Adipocyte (in vitro differentiated cells): ENCODE results near the gene PMEPA1.

Experiments
- DNase-seq: peaks from one replicate; pipeline ENCODE4 v3.0.0-alpha.2; 2015; ENCODE audit warnings: low read depth
- H3K27me3 ChIP-seq: replicated peaks from 2 replicates; pipeline ENCODE4 v1.7.0; 2013; ENCODE audit warnings: mild to moderate bottlenecking, low read length, moderate library complexity; ENCODE audit not compliant: control insufficient read depth, insufficient read depth
- H3K36me3 ChIP-seq: 2 replicates; pipeline ENCODE4 v1.7.0; 2013; ENCODE audit warnings: low read length, mild to moderate bottlenecking, moderate library complexity; ENCODE audit not compliant: control insufficient read depth, insufficient read depth, severe bottlenecking
- H3K4me1 ChIP-seq: 2 replicates; pipeline ENCODE4 v1.7.0; 2013; ENCODE audit warnings: mild to moderate bottlenecking, low read length, moderate library complexity; ENCODE audit not compliant: control insufficient read depth, insufficient read depth
- H3K4me3 ChIP-seq: 2 replicates; pipeline ENCODE4 v1.7.0; 2013; ENCODE audit warnings: mild to moderate bottlenecking, low read length, moderate library complexity
- H3K9ac ChIP-seq: 2 replicates; pipeline ENCODE4 v1.7.0; 2013; ENCODE audit warnings: mild to moderate bottlenecking, low read length, moderate library complexity
- H3K9me3 ChIP-seq: 2 replicates; pipeline ENCODE4 v1.7.0; 2013; ENCODE audit warnings: mild to moderate bottlenecking, low read length, moderate library complexity; ENCODE audit not compliant: control insufficient read depth

The PMEPA1 gene

DNA sequence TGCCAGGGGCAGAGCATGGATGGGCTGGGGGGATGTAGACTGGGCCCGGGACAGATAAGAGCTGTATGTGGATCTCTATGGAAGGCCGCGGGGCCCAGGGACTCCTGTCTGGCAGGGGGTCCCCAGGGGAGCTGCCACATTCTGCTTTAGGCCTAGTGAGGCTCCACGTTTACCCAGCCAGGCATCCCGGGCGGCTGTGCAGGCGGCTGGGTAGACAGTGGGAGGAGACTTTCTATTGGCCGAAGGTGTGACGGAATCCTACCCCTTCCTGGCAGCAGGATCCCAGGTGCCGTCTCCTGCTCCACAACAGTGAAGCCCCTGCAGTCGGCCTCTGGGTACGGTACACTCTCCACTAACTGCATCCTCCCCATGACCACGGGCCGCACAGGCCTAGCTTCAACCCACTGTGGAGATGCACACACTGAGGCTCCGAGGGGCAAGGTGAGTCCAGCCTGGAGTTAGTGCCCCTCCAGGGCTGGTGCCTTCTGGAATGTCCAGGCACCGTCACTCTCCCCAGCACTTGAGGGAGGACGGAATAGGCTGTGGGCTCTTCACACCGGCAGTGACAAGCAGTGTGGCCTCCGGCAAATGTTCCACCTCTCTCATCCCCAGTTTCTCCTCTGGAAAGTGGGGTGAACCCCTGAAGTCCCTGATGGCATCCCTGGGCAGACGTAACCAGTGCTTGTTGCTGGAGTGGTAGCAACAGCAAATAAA, 52.8 kb downstream of the PMEPA1 start:
- Histone ChIP-seq H3K4me3 (no peak overlapping the region), H3K27me3 (no peaks in the 10 kb centered on the region), H3K9me3 (no peaks in the 10 kb centered on the region), H3K4me1 (no peaks in the 10 kb centered on the region), H3K36me3 (peaks cover 30% of the 10 kb centered on the region), H3K9ac (no peak overlapping the region)
- DNase-seq, result no peak

DNA sequence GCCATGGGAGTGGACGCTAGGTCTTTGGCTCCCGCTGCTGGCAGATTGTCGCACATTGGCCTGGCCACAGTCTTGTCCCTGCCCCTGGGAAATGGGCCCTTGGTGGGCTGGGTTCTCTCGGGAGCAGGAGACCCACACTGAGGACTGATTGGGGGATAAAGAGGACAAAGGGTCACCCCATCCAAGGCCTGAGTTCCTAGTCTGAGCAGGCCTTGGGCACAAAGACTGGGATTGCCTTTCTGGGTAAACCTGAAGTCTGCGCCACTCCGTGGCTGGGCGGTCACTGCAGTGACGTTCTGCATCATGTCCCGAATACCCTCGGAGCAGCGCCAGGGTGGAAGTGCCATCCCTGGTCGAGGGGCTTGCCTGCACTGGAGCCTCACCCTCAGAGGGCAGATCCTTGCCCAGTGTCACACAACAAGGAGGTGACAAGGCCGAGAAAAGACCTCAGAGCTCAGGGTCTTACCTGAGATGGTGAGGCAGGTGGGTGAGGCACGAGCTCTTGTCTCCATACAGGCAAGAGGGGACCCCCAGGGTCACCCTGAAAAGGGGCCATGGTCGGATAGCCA, 53.5 kb downstream of the PMEPA1 start:
- H3K9ac ChIP-seq, result no peak overlapping the region
- no peaks in the 10 kb centered on the region for H3K4me1 ChIP-seq
- no peaks in the 10 kb centered on the region for H3K9me3 ChIP-seq
- H3K36me3 ChIP-seq, result peaks cover 35% of the 10 kb centered on the region
- H3K4me3 ChIP-seq, result no peak overlapping the region
- no peak for DNase-seq
- no peaks in the 10 kb centered on the region for H3K27me3 ChIP-seq

DNA sequence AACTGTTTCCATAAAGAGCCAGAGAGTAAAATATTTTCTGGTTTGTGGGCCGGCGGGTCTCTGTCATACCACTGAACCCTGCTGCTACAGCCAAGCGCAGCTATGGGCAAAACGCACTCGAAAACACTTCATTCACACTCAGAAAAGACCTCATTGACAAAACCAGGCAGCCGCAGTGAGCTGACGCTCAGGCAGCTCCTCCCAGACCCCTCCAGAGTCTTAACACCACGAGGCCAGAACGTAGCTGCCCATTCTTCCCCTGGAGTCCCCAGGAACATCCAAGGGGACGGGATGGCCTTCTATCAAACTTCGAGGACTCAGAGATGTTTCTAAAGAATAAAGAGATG, 54.0 kb downstream of the PMEPA1 start:
- Histone ChIP-seq H3K36me3 (peaks cover 36% of the 10 kb centered on the region), H3K27me3 (no peaks in the 10 kb centered on the region), H3K9me3 (no peaks in the 10 kb centered on the region), H3K9ac (no peak overlapping the region), H3K4me3 (no peak overlapping the region), H3K4me1 (no peaks in the 10 kb centered on the region)
- no peak for DNase-seq

GRCh38 chr20:57654998-57655808, 54.6 kb downstream of the PMEPA1 start:
- H3K27me3 ChIP-seq, result no peaks in the 10 kb centered on the region
- peaks cover 41% of the 10 kb centered on the region for H3K36me3 ChIP-seq
- H3K4me1 ChIP-seq, result no peaks in the 10 kb centered on the region
- no peak overlapping the region for H3K4me3 ChIP-seq
- H3K9ac ChIP-seq, result no peak overlapping the region
- H3K9me3 ChIP-seq, result no peaks in the 10 kb centered on the region
- DNase-seq, result no peak

- H3K27me3 ChIP-seq, result peaks cover under 1% of the 10 kb centered on the region
- peak; percentile 71 for DNase-seq
- H3K9ac ChIP-seq, result no peak overlapping the region
- no peaks in the 10 kb centered on the region for H3K4me1 ChIP-seq
- H3K36me3 ChIP-seq, result peaks cover 43% of the 10 kb centered on the region
- H3K4me3 ChIP-seq, result no peak overlapping the region
- no peaks in the 10 kb centered on the region for H3K9me3 ChIP-seq
Measured at GRCh38 chr20:57654363-57654997, 55.3 kb downstream of the PMEPA1 start.

GRCh38 chr20:57653910-57654309, 55.9 kb downstream of the PMEPA1 start:
- peaks cover 38% of the 10 kb centered on the region for H3K36me3 ChIP-seq
- no peak overlapping the region for H3K9ac ChIP-seq
- no peak for DNase-seq
- H3K9me3 ChIP-seq, result no peaks in the 10 kb centered on the region
- peaks cover 6% of the 10 kb centered on the region for H3K27me3 ChIP-seq
- no peak overlapping the region for H3K4me3 ChIP-seq
- no peaks in the 10 kb centered on the region for H3K4me1 ChIP-seq

GRCh38 chr20:57653546-57653900, 56.3 kb downstream of the PMEPA1 start:
- Histone ChIP-seq H3K4me3 (no peak overlapping the region), H3K9ac (no peak overlapping the region), H3K36me3 (peaks cover 34% of the 10 kb centered on the region), H3K9me3 (no peaks in the 10 kb centered on the region), H3K4me1 (no peaks in the 10 kb centered on the region), H3K27me3 (peaks cover 9% of the 10 kb centered on the region)
- DNase-seq, result no peak

DNA sequence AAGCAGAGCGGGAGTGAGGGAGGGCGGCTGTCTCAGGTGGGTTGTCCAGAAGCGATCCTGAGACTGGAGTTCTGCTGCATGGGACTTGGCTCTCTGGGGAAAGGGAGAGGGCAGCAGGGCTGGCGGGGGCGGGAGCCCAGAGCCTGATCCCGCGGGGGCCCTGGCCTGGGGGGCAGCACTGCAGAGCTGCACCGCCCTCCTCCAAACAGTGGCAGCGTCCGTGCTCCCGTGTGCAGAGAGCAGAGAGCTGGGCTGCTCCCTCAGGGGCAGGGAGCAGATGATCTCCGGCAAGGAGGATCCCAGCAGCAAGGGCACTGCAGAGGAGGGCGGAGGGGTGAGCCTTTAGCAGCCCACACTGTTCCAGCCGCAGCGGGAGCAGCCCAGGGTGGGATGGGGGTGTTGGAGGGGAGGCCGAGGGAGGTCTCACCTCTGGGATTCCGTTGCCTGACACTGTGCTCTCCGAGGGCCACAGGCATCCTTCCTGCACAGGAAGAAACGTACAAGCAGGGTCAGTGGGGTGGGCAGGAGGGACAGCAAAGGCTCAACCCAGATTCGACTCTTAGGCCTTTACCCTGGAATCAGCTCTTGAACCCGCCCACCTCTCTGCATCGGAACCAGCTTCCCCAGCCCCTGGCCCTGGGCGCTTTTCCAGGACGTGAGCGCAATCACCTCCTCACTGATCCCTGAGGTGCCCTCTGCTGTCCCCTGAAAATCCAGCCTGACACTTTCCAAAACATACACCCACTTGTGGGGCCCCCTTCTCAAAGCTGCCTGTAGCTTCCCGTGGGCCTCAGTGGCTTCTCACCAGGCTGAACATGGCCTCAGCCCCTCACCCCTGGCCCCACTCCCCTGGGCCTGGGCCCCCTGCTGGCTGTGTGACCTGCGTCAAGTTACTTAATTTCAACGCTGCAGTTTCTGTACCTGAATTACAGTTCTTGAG, 56.9 kb downstream of the PMEPA1 start:
- no peaks in the 10 kb centered on the region for H3K4me1 ChIP-seq
- no peaks in the 10 kb centered on the region for H3K9me3 ChIP-seq
- peaks cover 9% of the 10 kb centered on the region for H3K27me3 ChIP-seq
- no peak for DNase-seq
- H3K4me3 ChIP-seq, result no peak overlapping the region
- no peak overlapping the region for H3K9ac ChIP-seq
- peaks cover 29% of the 10 kb centered on the region for H3K36me3 ChIP-seq

DNA sequence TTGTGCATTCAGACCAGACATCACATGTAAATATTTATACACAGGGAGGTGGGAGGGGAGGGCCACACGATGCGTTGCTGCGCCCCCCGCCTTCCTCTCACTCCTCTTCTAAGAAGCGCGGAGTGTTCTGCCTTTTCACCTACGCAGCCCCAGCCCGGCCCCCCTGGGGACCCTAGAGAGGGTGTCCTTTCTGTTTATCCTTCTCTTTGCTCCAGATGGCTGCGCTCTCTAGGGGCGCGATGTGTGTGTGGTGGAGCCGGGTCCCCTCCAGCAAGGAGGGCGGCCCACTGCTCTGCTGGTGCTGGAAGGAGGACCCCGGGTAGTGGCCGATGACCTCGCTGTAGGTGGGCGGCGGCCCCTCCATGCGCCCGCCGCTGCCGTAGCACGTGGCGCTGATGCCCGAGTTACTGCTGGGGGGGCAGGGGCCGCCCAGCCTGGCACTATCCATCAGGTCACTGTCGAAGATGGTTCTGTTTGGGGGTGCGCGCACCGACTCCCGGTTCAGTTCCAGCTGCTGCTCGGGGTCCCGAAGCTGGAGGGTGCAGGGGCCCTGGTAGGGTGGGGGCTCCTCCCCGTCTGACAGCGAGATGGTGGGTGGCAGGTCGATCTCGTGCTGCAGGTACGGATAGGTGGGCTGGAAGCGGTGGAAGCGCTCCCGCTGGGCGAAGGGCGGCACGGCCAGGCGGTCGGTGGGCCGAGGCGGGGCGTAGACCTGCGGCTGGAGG, 57.8 kb downstream of the PMEPA1 start:
- DNase-seq, result no peak
- H3K9me3 ChIP-seq, result no peaks in the 10 kb centered on the region

GRCh38 chr20:57650756-57651483, 58.9 kb downstream of the PMEPA1 start:
- Histone ChIP-seq H3K4me1 (no peaks in the 10 kb centered on the region), H3K36me3 (peaks cover 17% of the 10 kb centered on the region), H3K9me3 (peaks cover 4% of the 10 kb centered on the region), H3K27me3 (peaks cover 9% of the 10 kb centered on the region), H3K4me3 (no peak overlapping the region), H3K9ac (no peak overlapping the region)
- no peak for DNase-seq

More for the DNA sequence above, 57.8 kb downstream of the PMEPA1 start:
- Histone ChIP-seq H3K36me3 (peaks cover 22% of the 10 kb centered on the region), H3K4me3 (no peak overlapping the region), H3K4me1 (no peaks in the 10 kb centered on the region), H3K27me3 (peaks cover 9% of the 10 kb centered on the region), H3K9ac (no peak overlapping the region)
